Measurements from ENCODE around the gene HCFC1R1. TPM values are rescaled to one million over a fixed set of nuclear protein-coding genes. Genes with fewer than 3 reads are reported as not detected.

The HCFC1R1 gene
- total and polyA plus RNA-seq, 2 donors (not counting 1 experiment from before 2014, with no cell fraction given), result 17.9 to 24.8 TPM

DNA sequence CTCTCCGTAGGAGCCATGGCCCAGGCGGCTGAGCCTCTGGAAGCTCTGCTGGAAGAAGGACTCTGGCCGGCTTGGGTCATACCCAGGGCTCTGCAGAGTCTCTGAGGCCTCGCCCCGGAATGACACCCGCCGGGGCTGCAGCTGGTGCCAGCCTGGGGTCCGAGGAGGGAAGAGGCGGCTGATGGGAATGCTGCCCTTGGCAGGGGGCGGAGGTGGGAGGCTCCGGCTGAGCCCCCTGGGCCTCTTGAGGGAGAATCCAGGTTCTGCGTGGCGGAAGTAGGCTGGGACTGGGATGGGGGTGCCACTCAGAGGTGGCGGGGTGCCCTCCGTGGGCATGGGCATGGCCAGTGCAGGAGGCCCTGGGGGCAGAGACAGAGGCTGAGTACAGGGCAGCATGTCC lies 47.1 kb downstream of the HCFC1R1 start:
- H3K27ac ChIP-seq (ENCODE audit: low read length in 2 of 2), result no peak overlapping the region
- no peak overlapping the region for H3K9ac ChIP-seq (ENCODE audit: low read length)
- H3K4me1 ChIP-seq (ENCODE audit: control insufficient read depth in 2 of 2, insufficient read depth in 2 of 2, low read length in 2 of 2), result peaks cover 10 to 17% of the 10 kb centered on the region in 2 donors
- Mint-ChIP-seq H3K9me3 (ENCODE audit: insufficient read depth) (no peaks in the 10 kb centered on the region), H3K4me1 (peaks cover 8% of the 10 kb centered on the region), H3K27ac (no peak overlapping the region), H3K4me3 (no peak overlapping the region), H3K27me3 (peaks cover 4% of the 10 kb centered on the region)
- intact Hi-C loops (cut with micrococcal nuclease), result no loop called here
- H4K20me1 ChIP-seq (ENCODE audit: control insufficient read depth, insufficient read depth, low read length, poor library complexity, severe bottlenecking), result peaks cover 5% of the 10 kb centered on the region
- no peak overlapping the region for H3K4me3 ChIP-seq (ENCODE audit: control extremely low read depth in 1 of 5, extremely low read depth in 1 of 5, insufficient read depth in 1 of 5, low read depth in 2 of 5, low read length in 4 of 5)
- POLR2A ChIA-PET, result interaction anchor here (0.5 to 0.6 kb wide), 2 partner anchors 66 to 697 kb away, joined by 3 to 4 read pairs; no protein-coding TSS in a partner anchor
- H3K79me2 ChIP-seq (ENCODE audit: control insufficient read depth, insufficient read depth, low read length), result peaks cover 6% of the 10 kb centered on the region
- H3K36me3 ChIP-seq (replicated peaks in 1 of 2; ENCODE audit: control extremely low read depth in 1 of 2, control insufficient read depth in 1 of 2, extremely low read depth in 1 of 2, insufficient read depth in 2 of 2, low read length in 1 of 2), result no peaks in the 10 kb centered on the region
- no peak for ATAC-seq (ENCODE audit: low read depth)
- H3K4me2 ChIP-seq (replicated peaks; ENCODE audit: low read depth, low read length, poor library complexity, severe bottlenecking), result no peak overlapping the region
- WGBS (ENCODE audit: insufficient coverage), result over 99% methylated on average over 13 of the region's 15 CpGs
- CTCF ChIA-PET, result interaction anchor here (1.9 kb wide), 1 partner anchor 9 kb away, joined by 5 read pairs; no protein-coding TSS in a partner anchor
- TF ChIP-seq, protein P1, sequence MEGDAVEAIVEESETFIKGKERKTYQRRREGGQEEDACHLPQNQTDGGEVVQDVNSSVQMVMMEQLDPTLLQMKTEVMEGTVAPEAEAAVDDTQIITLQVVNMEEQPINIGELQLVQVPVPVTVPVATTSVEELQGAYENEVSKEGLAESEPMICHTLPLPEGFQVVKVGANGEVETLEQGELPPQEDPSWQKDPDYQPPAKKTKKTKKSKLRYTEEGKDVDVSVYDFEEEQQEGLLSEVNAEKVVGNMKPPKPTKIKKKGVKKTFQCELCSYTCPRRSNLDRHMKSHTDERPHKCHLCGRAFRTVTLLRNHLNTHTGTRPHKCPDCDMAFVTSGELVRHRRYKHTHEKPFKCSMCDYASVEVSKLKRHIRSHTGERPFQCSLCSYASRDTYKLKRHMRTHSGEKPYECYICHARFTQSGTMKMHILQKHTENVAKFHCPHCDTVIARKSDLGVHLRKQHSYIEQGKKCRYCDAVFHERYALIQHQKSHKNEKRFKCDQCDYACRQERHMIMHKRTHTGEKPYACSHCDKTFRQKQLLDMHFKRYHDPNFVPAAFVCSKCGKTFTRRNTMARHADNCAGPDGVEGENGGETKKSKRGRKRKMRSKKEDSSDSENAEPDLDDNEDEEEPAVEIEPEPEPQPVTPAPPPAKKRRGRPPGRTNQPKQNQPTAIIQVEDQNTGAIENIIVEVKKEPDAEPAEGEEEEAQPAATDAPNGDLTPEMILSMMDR (IDR thresholded peaks at IDR 0.05), result no peak
- TF ChIP-seq EZH2 (IDR thresholded peaks at IDR 0.05; ENCODE audit: borderline replicate concordance, insufficient read depth, low read depth, low read length, poor library complexity, severe bottlenecking), result no peak
- H3K9me3 ChIP-seq (ENCODE audit: control extremely low read depth in 1 of 3, control insufficient read depth in 2 of 3, insufficient read depth in 1 of 3, low read length in 2 of 3), result no peaks in the 10 kb centered on the region
- no peak overlapping the region for H2AFZ ChIP-seq (ENCODE audit: insufficient read depth, low read depth, low read length, poor library complexity, severe bottlenecking)
- no peak for DNase-seq
- peaks cover 0 to 10% (median 1%) of the 10 kb centered on the region in 4 experiments for H3K27me3 ChIP-seq (replicated peaks in 1 of 4; ENCODE audit: control extremely low read depth in 1 of 4, control insufficient read depth in 3 of 4, insufficient read depth in 4 of 4, low read length in 3 of 4)

DNA sequence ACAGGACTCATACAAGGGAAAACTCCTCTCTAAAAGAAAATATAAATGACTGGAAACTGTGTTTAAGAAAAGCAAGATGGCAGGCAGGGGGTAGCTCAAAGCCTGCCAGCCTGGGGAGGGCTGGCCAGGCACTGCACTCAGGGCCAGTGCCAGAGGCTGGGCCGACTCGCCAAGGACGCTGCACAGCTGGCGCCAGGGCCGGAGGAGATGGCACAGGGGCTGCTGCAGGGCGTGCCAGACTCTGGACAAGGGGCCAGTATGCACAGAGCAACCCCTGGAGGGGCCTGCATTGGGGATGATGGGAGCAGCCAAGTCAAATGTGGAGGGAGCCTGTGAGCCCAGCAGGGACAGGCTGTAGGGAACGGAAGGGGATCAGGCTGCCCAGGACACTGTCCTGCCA lies 47.5 kb downstream of the HCFC1R1 start:
- ChIA-PET POLR2A (interaction anchor here (0.5 kb wide), 1 partner anchor 697 kb away, joined by 3 read pairs; no protein-coding TSS in a partner anchor), CTCF (interaction anchor here (1.9 kb wide), 1 partner anchor 9 kb away, joined by 5 read pairs; no protein-coding TSS in a partner anchor)
- WGBS (ENCODE audit: insufficient coverage), result 99% methylated on average over 7 of the region's 7 CpGs
- Histone ChIP-seq H3K27me3 (replicated peaks in 1 of 4; ENCODE audit: control extremely low read depth in 1 of 4, control insufficient read depth in 3 of 4, insufficient read depth in 4 of 4, low read length in 3 of 4) (peaks cover 0 to 10% (median 1%) of the 10 kb centered on the region in 4 experiments), H3K27ac (ENCODE audit: low read length in 2 of 2) (no peak overlapping the region), H3K4me1 (ENCODE audit: control insufficient read depth in 2 of 2, insufficient read depth in 2 of 2, low read length in 2 of 2) (peaks cover 10 to 13% of the 10 kb centered on the region in 2 donors), H4K20me1 (ENCODE audit: control insufficient read depth, insufficient read depth, low read length, poor library complexity, severe bottlenecking) (peaks cover 5% of the 10 kb centered on the region), H3K4me3 (ENCODE audit: control extremely low read depth in 1 of 5, extremely low read depth in 1 of 5, insufficient read depth in 1 of 5, low read depth in 2 of 5, low read length in 4 of 5) (no peak overlapping the region), H2AFZ (ENCODE audit: insufficient read depth, low read depth, low read length, poor library complexity, severe bottlenecking) (no peak overlapping the region), H3K4me2 (replicated peaks; ENCODE audit: low read depth, low read length, poor library complexity, severe bottlenecking) (no peak overlapping the region), H3K79me2 (ENCODE audit: control insufficient read depth, insufficient read depth, low read length) (peaks cover 6% of the 10 kb centered on the region), H3K9ac (ENCODE audit: low read length) (no peak overlapping the region), H3K36me3 (replicated peaks in 1 of 2; ENCODE audit: control extremely low read depth in 1 of 2, control insufficient read depth in 1 of 2, extremely low read depth in 1 of 2, insufficient read depth in 2 of 2, low read length in 1 of 2) (no peaks in the 10 kb centered on the region), H3K9me3 (ENCODE audit: control extremely low read depth in 1 of 3, control insufficient read depth in 2 of 3, insufficient read depth in 1 of 3, low read length in 2 of 3) (no peaks in the 10 kb centered on the region)
- intact Hi-C loops (cut with micrococcal nuclease), result no loop called here
- no peaks in the 10 kb centered on the region for H3K9me3 Mint-ChIP-seq (ENCODE audit: insufficient read depth)
- DNase-seq (no peak), ATAC-seq (ENCODE audit: low read depth) (no peak)
- peaks cover 7% of the 10 kb centered on the region for H3K4me1 Mint-ChIP-seq
- H3K27me3 Mint-ChIP-seq, result peaks cover 4% of the 10 kb centered on the region
- no peak for TF ChIP-seq EZH2 (IDR thresholded peaks at IDR 0.05; ENCODE audit: borderline replicate concordance, insufficient read depth, low read depth, low read length, poor library complexity, severe bottlenecking)
- TF ChIP-seq, protein P1 (IDR thresholded peaks at IDR 0.05), result no peak
- no peak overlapping the region for H3K4me3 Mint-ChIP-seq
- H3K27ac Mint-ChIP-seq, result no peak overlapping the region
